KMS-11 (cell line): ENCODE results near the gene UTP4.

ENCODE experiments used
- H2AFZ ChIP-seq: fragments of 200-600 bp; sonication (generic); 2 replicates; pipeline ENCODE4 v1.6.1; 2016; ENCODE audit warnings: antibody characterized with exemption, mixed run types, low read depth
- H3K27ac ChIP-seq: fragments of 200-600 bp; sonication (generic); 2 replicates; pipeline ENCODE4 v1.6.1; 2016; ENCODE audit warnings: mild to moderate bottlenecking, mixed run types
- H3K27me3 ChIP-seq: fragments of 200-600 bp; sonication (generic); 2 replicates; pipeline ENCODE4 v1.6.1; 2017; ENCODE audit warnings: mild to moderate bottlenecking, low read depth, mixed run types, moderate library complexity; ENCODE audit not compliant: insufficient read depth
- H3K36me3 ChIP-seq: fragments of 200-600 bp; sonication (generic); 2 replicates; pipeline ENCODE4 v1.6.1; 2017; ENCODE audit warnings: mild to moderate bottlenecking, mixed run types; ENCODE audit not compliant: insufficient read depth
- H3K4me1 ChIP-seq: fragments of 200-600 bp; sonication (generic); 2 replicates; pipeline ENCODE4 v1.6.1; 2016; ENCODE audit warnings: mild to moderate bottlenecking, low read depth, mixed run types; ENCODE audit not compliant: poor library complexity, severe bottlenecking
- H3K4me2 ChIP-seq: fragments of 200-600 bp; sonication (generic); 2 replicates; pipeline ENCODE4 v1.7.0; 2016; ENCODE audit warnings: mild to moderate bottlenecking, mixed run types
- H3K4me3 ChIP-seq: fragments of 200-600 bp; sonication (generic); IDR thresholded peaks from 2 replicates; pipeline ENCODE4 v1.6.1; 2017; ENCODE audit warnings: low read depth, low read length, mixed read lengths; ENCODE audit not compliant: insufficient read depth
- H3K79me2 ChIP-seq: fragments of 200-600 bp; sonication (generic); 2 replicates; pipeline ENCODE4 v1.6.1; 2016; ENCODE audit warnings: low read depth, mixed run types; ENCODE audit not compliant: insufficient read depth
- H3K9ac ChIP-seq: fragments of 200-600 bp; sonication (generic); 2 replicates; pipeline ENCODE4 v1.6.1; 2016; ENCODE audit warnings: mild to moderate bottlenecking, mixed run types
- H4K20me1 ChIP-seq: fragments of 200-600 bp; sonication (generic); 2 replicates; pipeline ENCODE4 v1.6.1; 2016; ENCODE audit warnings: mild to moderate bottlenecking, mixed run types; ENCODE audit not compliant: insufficient read depth
- TF ChIP-seq, protein P1 (sequence below): fragments of 200-600 bp; sonication (generic); conservative IDR thresholded peaks from 2 replicates; pipeline ENCODE4 v1.6.1; 2017; ENCODE audit warnings: low read depth, mild to moderate bottlenecking, antibody characterized with exemption, low read length, moderate library complexity, mixed read lengths

The UTP4 gene

DNA sequence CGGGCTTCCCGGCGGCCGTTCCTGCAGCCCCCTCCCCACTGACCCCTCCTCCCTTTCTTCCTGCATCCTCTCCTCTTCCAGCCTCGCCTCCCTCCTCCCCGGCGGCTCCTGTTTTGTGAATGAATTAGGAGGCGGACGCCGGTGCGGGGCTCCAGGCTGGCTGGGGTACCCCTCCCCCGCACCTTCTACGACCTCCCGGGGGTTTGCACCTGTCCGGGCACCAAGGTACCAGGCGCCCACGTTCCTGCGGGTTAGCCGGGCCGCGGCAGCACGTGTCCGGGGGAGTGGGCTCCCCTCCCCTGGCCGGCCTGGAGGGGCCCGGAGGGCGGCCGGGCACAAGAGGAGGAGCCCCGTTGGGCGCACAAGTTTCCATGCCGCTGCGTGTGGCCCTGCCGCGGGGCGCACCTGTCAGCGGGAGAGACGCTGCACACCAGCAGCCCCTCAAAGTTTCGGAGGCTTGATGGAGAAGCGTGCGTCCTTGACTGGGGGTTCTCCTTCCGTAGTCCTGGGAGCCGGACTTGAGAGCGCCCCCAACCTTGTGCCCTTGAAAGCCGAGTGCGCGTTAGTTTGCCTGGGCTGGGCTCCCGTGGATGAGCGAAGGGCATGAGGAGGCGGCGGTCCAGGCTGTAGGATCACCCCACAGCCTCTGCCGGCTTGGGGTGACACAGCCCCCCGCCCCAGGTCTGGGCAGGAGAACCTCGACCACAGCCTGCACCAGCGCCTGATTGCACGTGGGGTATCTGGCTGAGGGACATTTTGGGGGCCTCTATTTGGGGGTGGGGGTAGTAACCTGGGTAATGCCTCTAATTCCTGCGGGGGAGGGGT lies 25.7 kb upstream of the UTP4 start:
- Histone ChIP-seq H3K79me2 (no peaks in the 10 kb centered on the region), H3K4me3 (no peak overlapping the region), H3K27me3 (no peaks in the 10 kb centered on the region), H2AFZ (no peak overlapping the region), H3K27ac (no peak overlapping the region), H3K9ac (no peak overlapping the region), H3K4me2 (no peak overlapping the region), H3K4me1 (peaks cover 5% of the 10 kb centered on the region), H3K36me3 (no peaks in the 10 kb centered on the region), H4K20me1 (no peaks in the 10 kb centered on the region)
- TF ChIP-seq, protein P1, sequence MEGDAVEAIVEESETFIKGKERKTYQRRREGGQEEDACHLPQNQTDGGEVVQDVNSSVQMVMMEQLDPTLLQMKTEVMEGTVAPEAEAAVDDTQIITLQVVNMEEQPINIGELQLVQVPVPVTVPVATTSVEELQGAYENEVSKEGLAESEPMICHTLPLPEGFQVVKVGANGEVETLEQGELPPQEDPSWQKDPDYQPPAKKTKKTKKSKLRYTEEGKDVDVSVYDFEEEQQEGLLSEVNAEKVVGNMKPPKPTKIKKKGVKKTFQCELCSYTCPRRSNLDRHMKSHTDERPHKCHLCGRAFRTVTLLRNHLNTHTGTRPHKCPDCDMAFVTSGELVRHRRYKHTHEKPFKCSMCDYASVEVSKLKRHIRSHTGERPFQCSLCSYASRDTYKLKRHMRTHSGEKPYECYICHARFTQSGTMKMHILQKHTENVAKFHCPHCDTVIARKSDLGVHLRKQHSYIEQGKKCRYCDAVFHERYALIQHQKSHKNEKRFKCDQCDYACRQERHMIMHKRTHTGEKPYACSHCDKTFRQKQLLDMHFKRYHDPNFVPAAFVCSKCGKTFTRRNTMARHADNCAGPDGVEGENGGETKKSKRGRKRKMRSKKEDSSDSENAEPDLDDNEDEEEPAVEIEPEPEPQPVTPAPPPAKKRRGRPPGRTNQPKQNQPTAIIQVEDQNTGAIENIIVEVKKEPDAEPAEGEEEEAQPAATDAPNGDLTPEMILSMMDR = no peak

DNA sequence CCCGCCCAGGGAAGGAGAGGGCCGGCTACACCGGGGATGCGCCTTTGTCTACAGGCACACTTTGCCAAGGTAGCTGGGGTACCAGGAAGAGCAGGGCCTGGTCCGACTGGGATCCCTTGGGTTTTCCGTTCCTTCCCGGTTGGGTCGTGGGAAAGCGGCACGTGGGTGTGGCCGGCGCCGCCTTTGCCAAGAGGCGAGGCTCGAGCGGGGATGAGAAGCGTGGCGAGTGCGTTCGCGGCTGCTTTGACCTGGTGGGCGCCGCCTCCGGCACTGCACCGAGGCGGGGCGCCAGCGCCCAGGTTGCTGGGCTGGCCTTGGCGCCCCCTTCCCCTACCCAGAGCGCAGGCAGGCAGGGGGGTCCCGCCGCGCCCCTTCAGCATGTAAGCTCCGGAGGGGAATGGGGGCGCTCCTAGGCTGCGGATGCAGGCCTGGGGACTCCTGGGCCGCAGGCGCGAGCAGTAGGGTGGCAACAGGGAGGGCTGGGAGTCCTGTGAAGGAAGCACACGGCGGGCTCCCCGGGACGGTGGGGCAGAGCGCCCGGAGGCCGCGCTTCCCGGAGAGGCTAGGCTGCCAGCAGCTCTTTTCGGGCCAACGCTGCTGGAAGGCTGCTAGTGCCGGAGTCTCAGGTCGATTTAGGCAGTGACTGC lies 25.0 kb upstream of the UTP4 start:
- no peaks in the 10 kb centered on the region for H3K36me3 ChIP-seq
- no peak overlapping the region for H3K4me3 ChIP-seq
- no peak overlapping the region for H3K27ac ChIP-seq
- no peaks in the 10 kb centered on the region for H3K79me2 ChIP-seq
- no peak overlapping the region for H3K4me2 ChIP-seq
- H3K9ac ChIP-seq = no peak overlapping the region
- H2AFZ ChIP-seq = no peak overlapping the region
- H3K4me1 ChIP-seq = peaks cover 12% of the 10 kb centered on the region
- H4K20me1 ChIP-seq = no peaks in the 10 kb centered on the region
- TF ChIP-seq, protein P1 = no peak
- H3K27me3 ChIP-seq = no peaks in the 10 kb centered on the region

- no peak overlapping the region for H3K4me2 ChIP-seq
- no peak overlapping the region for H3K9ac ChIP-seq
- no peaks in the 10 kb centered on the region for H4K20me1 ChIP-seq
- TF ChIP-seq, protein P1 = no peak
- H3K79me2 ChIP-seq = no peaks in the 10 kb centered on the region
- H3K27ac ChIP-seq = no peak overlapping the region
- peaks cover 15% of the 10 kb centered on the region for H3K4me1 ChIP-seq
- no peaks in the 10 kb centered on the region for H3K27me3 ChIP-seq
- no peaks in the 10 kb centered on the region for H3K36me3 ChIP-seq
- H3K4me3 ChIP-seq = no peak overlapping the region
- no peak overlapping the region for H2AFZ ChIP-seq
Measured at GRCh38 chr16:69108064-69108904, 24.2 kb upstream of the UTP4 start.

GRCh38 chr16:69108905-69109252 lies 23.6 kb upstream of the UTP4 start:
- H4K20me1 ChIP-seq = no peaks in the 10 kb centered on the region
- H3K79me2 ChIP-seq = no peaks in the 10 kb centered on the region
- no peaks in the 10 kb centered on the region for H3K27me3 ChIP-seq
- H3K4me2 ChIP-seq = no peak overlapping the region
- TF ChIP-seq, protein P1 = no peak
- H3K9ac ChIP-seq = no peak overlapping the region
- H3K36me3 ChIP-seq = no peaks in the 10 kb centered on the region
- H3K4me3 ChIP-seq = no peak overlapping the region
- H3K27ac ChIP-seq = no peak overlapping the region
- H2AFZ ChIP-seq = no peak overlapping the region
- peaks cover 15% of the 10 kb centered on the region for H3K4me1 ChIP-seq
